H1 (cell line): Measurements from ENCODE around the gene POLR2M. TPM values are rescaled to one million over a fixed set of nuclear protein-coding genes. Genes with fewer than 3 reads are reported as not detected.

Experiments
- MAFK ChIP-seq: IDR thresholded peaks from 2 replicates; pipeline ENCODE4 v1.6.1; 2012; ENCODE audit warnings: low read depth, mild to moderate bottlenecking, improper control_type of control experiment, low read length
- TBP ChIP-seq: IDR thresholded peaks from 2 replicates; pipeline ENCODE4 v1.6.1; 2011; ENCODE audit warnings: low read depth, low read length, improper control_type of control experiment
- polyA plus RNA-seq, 7 experiments: library from polyadenylated mRNA; depleted of rRNA in 3 of 7; stranded (reverse) in 5 of 7; unstranded in 2 of 7; fragments of >200 nt in 5 of 7; fragments of 200-250 nt in 2 of 7; gene quantifications; 1 replicate in 5 of 7; 2 replicates in 1 of 7; 4 replicates in 1 of 7; pipeline versions ENCODE4 v1.2.1 to v1.2.3, GENCODE V29; 2011 to 2013; ENCODE audit warnings: missing spikeins in 2 of 7, mixed read lengths in 2 of 7
- total RNA-seq: library from RNA; stranded (reverse); fragmentation: NEBNext Ultra II Directional; extraction: Animal tissue kit (Norgen Biotek cat#: 25700); gene quantifications from 2 replicates; pipeline ENCODE4 v1.2.1, GENCODE V29; 2021

POLR2M gene
- total and polyA plus RNA-seq, 2 of the 8 experiments (the other 6 are each of a cell fraction or from before 2014, with no cell fraction given) = 32.7 to 55.1 TPM

DNA sequence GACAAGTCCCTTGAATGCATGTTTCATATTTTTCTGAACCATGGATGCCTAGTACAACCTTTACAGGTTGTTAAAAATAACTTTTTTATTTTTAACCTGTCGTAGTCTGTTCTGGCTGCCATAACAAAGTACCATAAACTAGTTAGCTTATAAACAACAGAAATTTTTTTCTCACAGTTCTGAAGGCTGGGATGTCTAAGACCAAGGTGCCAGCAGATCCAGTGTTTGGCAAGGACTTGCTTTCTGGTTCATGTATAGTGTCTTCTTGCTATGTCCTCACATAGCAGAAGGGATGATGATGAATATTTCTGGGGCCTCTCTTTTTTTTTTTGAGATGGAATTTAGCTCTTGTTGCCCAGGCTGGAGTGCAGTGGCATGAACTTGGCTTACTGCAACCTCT, 23.0 kb upstream of the POLR2M start (continued):
- no peak for TF ChIP-seq TBP
- TF ChIP-seq MAFK = no peak
